ENCODE data around the gene DDX43. TPM values are rescaled to one million over a fixed set of nuclear protein-coding genes. Genes with fewer than 3 reads are reported as not detected.

Gene DDX43
- total RNA-seq, 1 experiment from 2014 or later: 0.33 TPM

DNA sequence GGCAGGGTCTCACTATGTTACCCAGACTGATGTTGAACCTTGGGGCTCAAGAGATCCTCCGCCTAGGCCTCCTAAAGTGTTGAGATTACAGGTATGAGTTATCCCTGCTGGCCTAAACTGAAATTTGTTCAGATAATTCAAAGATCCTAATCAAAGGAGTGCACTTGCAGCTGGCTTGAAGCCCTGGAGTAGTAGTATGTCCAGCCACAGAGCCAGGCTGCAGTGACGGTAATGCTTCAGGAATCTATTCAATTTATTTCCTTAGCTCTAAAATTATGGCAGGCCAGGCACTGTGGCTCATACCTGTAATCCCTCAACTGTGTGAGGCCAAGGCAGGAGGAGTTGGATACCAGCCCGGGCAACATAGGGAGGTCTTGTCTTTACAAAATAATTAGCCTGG, 1.4 kb upstream of the DDX43 start:
- H3K27ac Mint-ChIP-seq: no peak overlapping the region; a peak in 1 of 7 replicates
- no peak overlapping the region for H3K23ac ChIP-seq (ENCODE audit: insufficient read length, low read depth, low read length)
- no peak overlapping the region for H3T11ph ChIP-seq (ENCODE audit: low read length)
- H4K91ac ChIP-seq (ENCODE audit: insufficient read length, low read depth, low read length): no peak overlapping the region
- no peaks in the 10 kb centered on the region for H3K79me2 ChIP-seq (ENCODE audit: insufficient read depth, low read length)
- no peak overlapping the region for H4K5ac ChIP-seq (ENCODE audit: insufficient read length, low read depth, low read length)
- H3K4me1 ChIP-seq (ENCODE audit: insufficient read depth, low read length): no peaks in the 10 kb centered on the region
- no CpG with 5 or more reads among the region's 3 CpGs for WGBS (ENCODE audit: extremely low coverage, insufficient read length, low lambda C conversion rate)
- no peak overlapping the region for H2BK20ac ChIP-seq (ENCODE audit: low read depth, low read length, poor library complexity, severe bottlenecking)
- no peak overlapping the region for H3K18ac ChIP-seq (ENCODE audit: insufficient read length, low read depth, low read length)
- peaks cover 3% of the 10 kb centered on the region for H3K27me3 Mint-ChIP-seq (ENCODE audit: low read depth)
- peaks cover 3% of the 10 kb centered on the region in 2 experiments; a peak in 4 of 5 replicates for H3K9me3 Mint-ChIP-seq
- no peak overlapping the region for H3K14ac ChIP-seq (ENCODE audit: insufficient read depth, low read length)
- H3K9ac ChIP-seq (ENCODE audit: extremely low read depth, insufficient read length, low read length): no peak overlapping the region
- no peaks in the 10 kb centered on the region for H3K79me1 ChIP-seq (ENCODE audit: insufficient read depth, low read depth, low read length, poor library complexity, severe bottlenecking)
- H3K27ac ChIP-seq (ENCODE audit: insufficient read length, low read depth, low read length): no peak overlapping the region
- H3K4me3 Mint-ChIP-seq: no peak overlapping the region
- no peaks in the 10 kb centered on the region for H3K27me3 ChIP-seq (ENCODE audit: insufficient read depth, low read length)
- H3K36me3 Mint-ChIP-seq (ENCODE audit: insufficient read depth in 1 of 3, low read depth in 3 of 3): no peaks in the 10 kb centered on the region; a peak in 2 of 7 replicates
- H2BK120ac ChIP-seq (ENCODE audit: low read depth, low read length, poor library complexity, severe bottlenecking): no peak overlapping the region
- peaks cover 9 to 12% of the 10 kb centered on the region in 2 experiments; a peak in 3 of 4 replicates for H3K4me1 Mint-ChIP-seq
- H2AK5ac ChIP-seq (ENCODE audit: insufficient read length, low read length): no peak overlapping the region
- H2BK12ac ChIP-seq (ENCODE audit: insufficient read length, low read depth, low read length): no peak overlapping the region
- H2BK15ac ChIP-seq (ENCODE audit: low read depth, low read length): no peak overlapping the region; the same call in 1 of the 2 replicates
- no peak for DNase-seq
- peaks cover 7% of the 10 kb centered on the region for H3K23me2 ChIP-seq (ENCODE audit: insufficient read length, low read depth, low read length, poor library complexity, severe bottlenecking)
- H3K56ac ChIP-seq (ENCODE audit: insufficient read length, low read depth, low read length): no peak overlapping the region
- H3K4me2 ChIP-seq (ENCODE audit: insufficient read depth, insufficient read length, low read length): no peak overlapping the region
- H4K20me1 ChIP-seq (ENCODE audit: control insufficient read depth, insufficient read depth, insufficient read length): no peaks in the 10 kb centered on the region
- no peak overlapping the region for H2AFZ ChIP-seq (ENCODE audit: low read length)
- H2BK5ac ChIP-seq (ENCODE audit: insufficient read length, low read length): no peak overlapping the region
- no peaks in the 10 kb centered on the region for H3K9me3 ChIP-seq (ENCODE audit: control insufficient read depth, low read depth, low read length)
- no peak overlapping the region for H3K4ac ChIP-seq (ENCODE audit: low read depth, low read length)
- no peak overlapping the region for H4K8ac ChIP-seq (replicated peaks; ENCODE audit: insufficient read length, low read depth, low read length)
- TF ChIP-seq CTCF (conservative IDR thresholded peaks at IDR 0.05): no peak

Measured in H9 (cell line).